ENCODE measurements around the gene CCDC82.

GRCh38 chr11:96329419-96329818, 60.3 kb downstream of the CCDC82 start:
- TF ChIP-seq, protein P1, sequence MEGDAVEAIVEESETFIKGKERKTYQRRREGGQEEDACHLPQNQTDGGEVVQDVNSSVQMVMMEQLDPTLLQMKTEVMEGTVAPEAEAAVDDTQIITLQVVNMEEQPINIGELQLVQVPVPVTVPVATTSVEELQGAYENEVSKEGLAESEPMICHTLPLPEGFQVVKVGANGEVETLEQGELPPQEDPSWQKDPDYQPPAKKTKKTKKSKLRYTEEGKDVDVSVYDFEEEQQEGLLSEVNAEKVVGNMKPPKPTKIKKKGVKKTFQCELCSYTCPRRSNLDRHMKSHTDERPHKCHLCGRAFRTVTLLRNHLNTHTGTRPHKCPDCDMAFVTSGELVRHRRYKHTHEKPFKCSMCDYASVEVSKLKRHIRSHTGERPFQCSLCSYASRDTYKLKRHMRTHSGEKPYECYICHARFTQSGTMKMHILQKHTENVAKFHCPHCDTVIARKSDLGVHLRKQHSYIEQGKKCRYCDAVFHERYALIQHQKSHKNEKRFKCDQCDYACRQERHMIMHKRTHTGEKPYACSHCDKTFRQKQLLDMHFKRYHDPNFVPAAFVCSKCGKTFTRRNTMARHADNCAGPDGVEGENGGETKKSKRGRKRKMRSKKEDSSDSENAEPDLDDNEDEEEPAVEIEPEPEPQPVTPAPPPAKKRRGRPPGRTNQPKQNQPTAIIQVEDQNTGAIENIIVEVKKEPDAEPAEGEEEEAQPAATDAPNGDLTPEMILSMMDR (IDR thresholded peaks at IDR 0.05): no peak
- no peak for TF ChIP-seq POLR2A (IDR thresholded peaks at IDR 0.05)
- no peak for TF ChIP-seq EP300 (IDR thresholded peaks at IDR 0.05)
